HG02642 (cell line): Measurements from ENCODE around the gene PRR19.

Experiments
- ATAC-seq: cut with Tn5 transposase; IDR thresholded peaks from one replicate; pipeline ENCODE4 v1.9.1; 2021; ENCODE audit warnings: mild to moderate bottlenecking; ENCODE audit not compliant: unreplicated experiment, poor library complexity

Gene PRR19

GRCh38 chr19:42270346-42271044 lies 31.4 kb upstream of the PRR19 start:
- ATAC-seq = no peak

GRCh38 chr19:42271045-42271419 lies 30.9 kb upstream of the PRR19 start:
- ATAC-seq = no peak

- ATAC-seq = no peak
These were observed 29.9 kb upstream of the PRR19 start for GRCh38 chr19:42271861-42272534.

GRCh38 chr19:42272535-42272897 lies 29.4 kb upstream of the PRR19 start:
- ATAC-seq = no peak

- no peak for ATAC-seq
These were observed 28.9 kb upstream of the PRR19 start for GRCh38 chr19:42272989-42273406.

GRCh38 chr19:42273407-42274064 lies 28.4 kb upstream of the PRR19 start:
- no peak for ATAC-seq

GRCh38 chr19:42274065-42274682 lies 27.8 kb upstream of the PRR19 start:
- ATAC-seq = no peak

GRCh38 chr19:42275103-42275502 lies 26.8 kb upstream of the PRR19 start:
- no peak for ATAC-seq

GRCh38 chr19:42275517-42275916 lies 26.4 kb upstream of the PRR19 start:
- no peak for ATAC-seq

- ATAC-seq = no peak
These were observed 25.6 kb upstream of the PRR19 start for GRCh38 chr19:42276284-42276683.

- no peak for ATAC-seq
These were observed 25.1 kb upstream of the PRR19 start for GRCh38 chr19:42276821-42277220.

- ATAC-seq = no peak
These were observed 24.0 kb upstream of the PRR19 start for GRCh38 chr19:42277821-42278451.

GRCh38 chr19:42278452-42279154 lies 23.3 kb upstream of the PRR19 start:
- ATAC-seq = no peak

GRCh38 chr19:42279155-42279901 lies 22.6 kb upstream of the PRR19 start:
- ATAC-seq = no peak

- peak; percentile 38 for ATAC-seq
These were observed 21.8 kb upstream of the PRR19 start for GRCh38 chr19:42279902-42280814.

GRCh38 chr19:42280815-42281145 lies 21.2 kb upstream of the PRR19 start:
- ATAC-seq = no peak

- no peak for ATAC-seq
These were observed 20.6 kb upstream of the PRR19 start for GRCh38 chr19:42281146-42281826.
